T-helper 2 cell (primary cell): ENCODE data around the gene PPIH.
"Not testable (repeated sequence)": the region's sequence is repeated elsewhere in the genome, so short reads cannot be mapped to it uniquely, and the experiment has no call there.

Source experiments
- DNase-seq, 5 experiments: peaks; one replicate each; pipeline versions ENCODE4 v3.0.0 to v3.0.0-alpha.2; 2012 to 2022
- total RNA-seq, 2 donors: gene quantifications; one replicate each; lab custom pipeline; 2026; lab: John Stamatoyannopoulos, UW

The PPIH gene
- 17.5 to 27.7 reads per million in 2 donors for total RNA-seq

DNA sequence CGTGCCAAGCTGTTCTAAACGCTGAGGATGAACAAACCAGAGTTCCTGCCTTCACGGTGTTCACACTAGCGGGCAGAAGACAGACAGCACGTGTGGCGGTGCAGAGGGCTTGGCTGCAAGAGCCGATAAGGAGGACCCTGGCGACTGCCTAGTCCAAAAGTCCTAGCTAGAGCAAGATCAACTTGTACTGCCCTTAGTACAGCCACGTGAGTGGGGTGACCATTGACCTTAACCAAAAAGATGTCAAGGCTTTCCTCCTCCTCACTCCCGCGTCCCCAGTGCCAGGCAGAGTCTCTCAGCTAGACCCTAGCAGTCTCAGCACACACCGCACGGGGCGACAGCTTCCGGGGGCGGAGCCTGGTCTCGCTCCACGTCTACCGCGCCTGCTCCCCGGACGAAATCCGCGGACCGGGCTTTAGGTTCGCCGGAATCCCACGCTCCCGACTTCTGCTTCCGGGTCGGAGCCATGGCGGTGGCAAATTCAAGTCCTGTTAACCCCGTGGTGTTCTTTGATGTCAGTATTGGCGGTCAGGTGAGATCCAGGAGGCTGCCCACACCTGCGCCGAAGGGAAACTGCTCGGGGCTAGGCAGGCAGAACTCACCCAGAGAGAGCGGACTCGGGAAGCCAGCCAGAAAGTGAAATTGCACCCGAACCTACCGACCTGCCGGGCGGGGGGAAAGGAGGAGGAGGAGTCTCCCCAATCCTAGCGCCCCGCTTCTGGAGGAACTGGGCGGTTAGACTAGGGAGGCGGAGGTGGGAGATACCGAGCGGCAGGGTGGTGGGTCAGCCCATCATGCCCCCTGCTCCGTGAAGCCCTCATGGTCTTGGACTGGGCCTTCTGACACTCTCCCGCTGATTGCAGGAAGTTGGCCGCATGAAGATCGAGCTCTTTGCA lies at the start of gene PPIH:
Gene PPIH, plus strand, starts transcription at position 443 of the 896 bp plus-strand sequence. Its CDS starts 24 bp downstream, at position 467.
- peak; percentile 83 to 96 (median 92) for DNase-seq

DNA sequence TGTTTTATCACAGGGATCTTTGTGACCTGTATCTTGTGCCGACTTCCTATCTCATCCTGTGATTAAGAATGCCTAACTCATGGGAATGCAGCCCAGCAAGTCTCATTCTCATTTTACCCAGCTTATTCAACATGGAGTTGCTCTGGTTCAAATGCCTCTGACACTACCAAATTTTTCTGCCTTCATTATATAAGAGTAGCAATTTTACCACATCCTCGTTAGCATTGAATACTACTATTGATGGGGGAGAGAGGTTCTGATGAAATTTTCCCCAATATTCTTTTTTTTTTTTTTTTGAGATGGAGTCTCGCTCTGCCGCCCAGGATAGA lies 44.5 kb upstream of the PPIH start:
- no peak for DNase-seq

DNA sequence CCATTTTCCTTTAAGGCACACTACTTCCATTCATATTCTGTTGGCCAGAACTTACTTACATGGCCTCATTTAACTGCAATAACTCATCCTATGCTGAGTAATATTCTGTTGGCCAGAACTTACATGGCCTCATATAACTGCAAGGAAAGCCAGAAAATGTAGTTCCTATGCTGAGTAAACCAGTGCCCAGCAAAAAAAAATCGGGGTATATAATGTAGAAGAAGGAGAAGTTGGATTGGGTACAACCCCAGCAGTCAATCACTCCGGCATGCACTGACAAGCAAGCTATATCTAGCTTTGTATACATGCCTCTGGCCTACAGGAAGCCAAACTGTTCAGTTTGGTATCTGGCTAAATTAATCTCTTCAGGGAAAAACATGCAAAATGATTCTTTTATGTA lies 39.4 kb upstream of the PPIH start:
- DNase-seq: no peak

DNA sequence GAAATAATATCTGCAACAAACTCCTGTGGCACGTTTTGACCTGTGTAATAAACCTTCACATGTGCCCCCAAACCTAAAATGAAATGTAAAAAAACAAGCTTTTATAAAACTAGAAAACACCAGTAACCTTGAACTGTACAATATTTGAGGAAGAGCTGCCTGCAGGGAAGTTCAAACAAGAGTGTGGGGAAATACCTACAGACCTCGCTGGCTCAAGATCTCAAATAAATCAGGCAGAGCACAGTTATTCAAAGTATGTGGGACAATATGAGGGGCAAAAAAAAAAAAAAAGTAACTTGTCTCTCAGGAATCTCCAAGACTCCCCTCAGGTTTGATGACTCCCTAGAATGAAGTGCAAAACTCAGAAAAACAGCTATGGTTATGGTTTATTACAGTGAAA lies 37.9 kb upstream of the PPIH start:
- no peak for DNase-seq

DNA sequence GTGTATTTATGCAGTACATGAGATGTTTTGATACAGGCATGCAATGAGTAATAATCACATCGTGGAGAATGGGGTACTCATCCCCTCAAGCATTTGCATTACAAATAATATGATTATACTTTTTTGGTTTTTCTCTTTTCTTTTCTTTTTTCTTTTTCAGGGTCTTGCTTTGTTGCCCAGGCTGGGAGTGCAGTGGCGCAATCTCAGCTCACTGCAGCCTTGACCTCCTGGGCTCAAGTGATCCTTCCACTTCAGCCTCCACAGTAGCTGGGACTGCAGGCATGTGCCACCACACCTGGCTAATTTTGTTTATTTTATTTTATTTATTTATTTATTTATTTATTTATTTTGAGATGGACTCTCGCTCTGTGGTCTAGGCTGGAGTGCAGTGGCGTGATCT lies 37.0 kb upstream of the PPIH start:
- DNase-seq: not testable (repeated sequence)

DNA sequence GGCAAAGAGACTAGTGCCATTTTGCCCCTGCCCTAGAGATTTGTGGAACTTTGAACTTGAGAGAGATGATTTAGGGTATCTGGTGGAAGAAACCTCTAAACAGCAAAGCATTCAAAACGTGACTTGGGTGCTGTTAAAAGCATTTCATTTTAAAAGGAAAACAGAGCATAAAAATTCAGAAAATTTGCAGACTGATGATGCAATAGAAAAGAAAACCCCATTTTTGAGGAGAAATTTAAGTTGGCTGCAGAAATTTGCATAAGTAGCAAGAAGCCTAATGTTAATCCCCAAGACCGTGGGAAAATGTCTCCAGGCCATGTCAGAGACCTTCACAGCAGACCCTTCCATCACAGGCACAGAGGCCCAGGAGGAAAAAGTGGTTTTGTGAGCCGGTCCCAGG lies 31.0 kb upstream of the PPIH start:
- DNase-seq: not testable (repeated sequence)

DNA sequence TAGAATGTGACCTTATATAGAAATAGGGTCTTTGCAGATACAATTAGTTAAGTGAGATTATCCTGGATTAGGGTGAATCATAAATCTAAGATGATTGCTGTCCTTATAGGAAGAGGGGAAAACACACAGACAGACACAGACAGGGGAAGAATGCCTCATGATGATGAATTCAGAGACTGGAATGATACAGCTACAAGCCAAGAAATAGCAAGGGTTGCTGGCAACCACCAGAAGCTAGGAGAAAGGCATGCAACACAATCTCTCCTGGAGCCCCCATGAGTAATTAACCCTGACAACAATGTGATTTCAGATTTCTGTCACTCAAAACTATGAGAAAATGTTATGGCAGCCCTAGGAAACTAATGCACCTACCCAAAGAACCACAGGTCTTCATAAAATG lies 19.1 kb upstream of the PPIH start:
- no peak for DNase-seq

DNA sequence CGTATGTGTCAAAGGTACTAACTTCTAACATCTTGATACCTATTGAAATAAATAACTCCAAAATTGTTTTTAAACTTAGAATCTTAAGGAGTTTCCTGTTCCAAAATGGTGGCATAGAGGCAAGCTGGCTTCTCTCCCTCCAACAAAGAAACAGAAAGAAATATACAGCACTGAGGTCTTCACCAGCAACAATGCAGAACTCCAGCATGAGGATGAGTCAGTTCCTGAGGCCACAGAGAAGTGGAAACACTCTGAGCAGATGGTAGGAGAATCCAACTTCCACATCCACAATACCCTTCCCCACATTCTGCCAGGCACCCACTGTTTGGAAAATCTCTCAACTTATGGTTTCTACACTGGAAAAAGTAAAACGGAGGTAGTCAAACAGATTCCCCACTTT lies 12.2 kb upstream of the PPIH start:
- no peak for DNase-seq

DNA sequence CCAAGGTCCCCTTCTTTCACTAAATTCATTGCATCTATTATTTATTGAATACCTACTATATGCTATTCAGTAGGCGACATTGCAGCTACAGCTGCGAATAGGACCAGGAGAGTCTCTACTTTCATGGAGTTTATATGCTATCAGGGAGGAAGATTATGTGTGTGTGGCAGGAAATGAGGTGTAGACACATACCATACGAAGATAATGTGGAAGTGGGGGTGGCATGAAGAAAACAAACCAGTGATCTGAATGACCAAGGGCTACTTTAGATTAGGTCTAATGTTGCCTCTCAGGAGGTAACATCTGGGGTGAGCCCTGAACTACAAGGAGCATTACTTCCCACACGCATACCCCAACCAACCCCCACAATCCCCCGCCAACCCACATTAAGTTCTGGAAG lies 1.0 kb upstream of the PPIH start:
- peak in 1 of 5 experiments; percentile 32 for DNase-seq

DNA sequence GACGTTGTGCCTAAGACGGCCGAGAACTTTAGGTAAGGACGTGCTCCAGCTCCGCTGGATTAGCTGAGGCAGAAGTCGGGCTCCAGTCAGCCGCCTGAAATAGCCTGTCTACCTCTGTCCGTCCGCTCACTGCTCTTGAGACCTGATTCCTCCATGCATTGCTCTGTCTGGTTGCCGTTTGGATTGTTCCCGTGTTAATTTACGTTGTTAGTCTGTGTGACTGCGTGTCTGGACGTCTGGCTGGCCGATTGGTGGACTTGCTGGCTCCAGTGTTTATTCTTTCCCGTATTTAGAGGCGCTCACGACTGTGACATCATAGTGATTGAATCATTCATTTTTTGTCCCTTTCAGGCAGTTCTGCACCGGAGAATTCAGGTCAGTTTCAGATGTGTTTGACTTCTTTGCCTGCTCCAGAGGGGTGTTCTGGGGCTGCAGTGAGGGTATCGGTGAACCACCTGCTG lies 684 bp downstream of the PPIH start:
- no peak for DNase-seq

DNA sequence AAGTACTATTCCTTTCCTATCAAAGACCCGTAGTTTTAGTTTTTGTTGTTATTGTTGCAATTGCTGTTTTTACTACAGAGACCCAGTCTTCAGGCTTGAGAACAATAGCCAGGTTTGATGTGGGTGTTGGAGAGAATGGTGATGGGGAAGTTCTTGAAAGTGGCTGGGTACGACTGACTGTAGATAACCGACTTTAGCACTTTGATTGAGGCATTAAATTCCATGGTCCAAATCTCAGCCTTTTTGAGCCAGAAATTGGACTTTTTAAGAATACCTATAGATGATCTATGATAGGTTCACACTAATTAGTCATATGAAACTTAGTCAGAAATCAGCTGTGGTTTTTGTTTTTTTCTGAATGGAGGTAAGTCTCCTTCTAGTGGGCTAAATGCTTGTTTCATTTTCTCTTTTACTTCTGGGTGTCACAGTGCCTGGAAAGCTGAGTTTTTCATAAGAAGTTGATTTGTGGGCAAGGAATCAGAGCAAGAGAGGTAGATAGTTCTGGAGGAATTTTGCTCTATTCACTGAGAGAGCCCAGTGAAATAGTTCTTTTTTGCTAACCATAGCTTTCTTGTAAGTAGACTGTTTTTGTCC lies 2.8 kb downstream of the PPIH start:
- DNase-seq: peak in 1 of 5 experiments; percentile 79

DNA sequence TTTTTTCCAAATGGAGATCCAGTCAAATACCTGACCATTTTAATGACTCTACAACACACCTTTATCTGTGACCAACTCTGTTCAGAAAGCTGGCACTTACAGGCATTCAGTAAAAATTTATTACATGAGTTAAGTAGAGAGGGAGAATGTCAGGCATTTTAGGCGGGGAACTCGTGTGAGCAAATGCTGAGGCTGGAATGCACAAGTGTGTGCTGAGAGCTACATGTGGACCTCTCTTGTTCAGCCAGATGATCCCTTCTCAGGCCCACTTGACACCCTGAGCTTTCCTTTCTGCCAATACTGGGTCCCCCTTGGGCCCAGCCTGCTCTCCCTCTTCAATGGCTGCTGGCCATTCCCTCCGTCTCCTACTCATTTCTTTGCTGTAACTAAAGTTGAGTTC lies 11.7 kb downstream of the PPIH start:
- DNase-seq: no peak

DNA sequence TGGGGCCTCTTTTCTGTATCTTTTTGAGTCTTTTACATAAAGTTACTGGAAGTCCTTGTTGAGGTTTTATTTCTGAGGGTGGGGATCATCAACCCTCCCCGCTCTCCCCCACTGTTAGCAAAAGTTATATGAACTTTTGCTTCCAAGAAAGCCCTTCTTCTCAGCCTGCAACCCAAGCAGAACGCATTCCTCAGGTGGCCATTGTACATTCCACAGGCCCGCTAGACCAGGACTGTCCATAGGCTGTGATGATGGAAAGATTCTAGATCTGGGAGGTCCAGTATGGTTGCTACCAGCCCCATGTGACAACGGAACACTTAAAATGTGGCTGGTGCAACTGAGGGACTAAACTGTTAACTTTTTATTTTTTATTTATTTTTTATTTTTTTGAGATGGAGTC lies 12.2 kb downstream of the PPIH start:
- no peak for DNase-seq

DNA sequence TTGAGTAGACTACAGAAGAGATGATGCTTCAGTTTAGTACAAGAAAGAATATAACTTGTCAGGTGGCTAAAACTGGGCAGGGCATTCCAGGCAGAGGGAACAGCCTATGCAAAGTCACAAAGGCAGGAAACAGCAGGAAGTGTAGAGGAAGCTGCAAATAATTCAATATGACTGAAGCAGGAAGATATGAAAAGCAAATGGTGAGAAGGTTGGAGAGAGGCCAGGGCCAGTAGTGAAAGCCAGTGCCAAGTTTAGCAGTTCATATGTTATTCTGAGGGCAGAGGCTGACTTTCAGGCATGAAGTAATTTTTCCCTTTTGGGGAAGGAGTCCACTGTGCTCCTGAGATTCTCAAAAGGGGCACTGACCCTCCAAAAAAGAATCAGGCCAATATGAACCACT lies 16.0 kb downstream of the PPIH start:
- DNase-seq: no peak

DNA sequence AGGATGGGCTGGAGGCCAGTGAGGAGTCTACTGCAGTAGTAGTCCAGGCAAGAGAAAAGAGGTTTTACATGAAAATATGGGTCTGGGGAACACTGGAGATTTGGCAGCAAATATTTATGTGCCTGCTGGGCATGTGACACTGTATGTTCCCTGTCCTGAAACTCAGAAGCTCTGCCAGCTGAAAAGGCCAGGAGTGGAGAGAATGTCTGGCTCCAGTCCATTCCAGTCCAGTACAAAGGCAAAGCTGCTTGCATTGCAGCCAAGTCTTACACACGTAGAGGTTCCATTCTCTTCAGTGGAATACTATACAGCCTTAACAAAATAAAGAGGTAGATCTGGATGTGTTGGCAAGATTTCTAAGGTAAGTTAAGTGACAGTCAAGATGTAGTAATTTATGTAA lies 16.5 kb downstream of the PPIH start:
- DNase-seq: no peak

DNA sequence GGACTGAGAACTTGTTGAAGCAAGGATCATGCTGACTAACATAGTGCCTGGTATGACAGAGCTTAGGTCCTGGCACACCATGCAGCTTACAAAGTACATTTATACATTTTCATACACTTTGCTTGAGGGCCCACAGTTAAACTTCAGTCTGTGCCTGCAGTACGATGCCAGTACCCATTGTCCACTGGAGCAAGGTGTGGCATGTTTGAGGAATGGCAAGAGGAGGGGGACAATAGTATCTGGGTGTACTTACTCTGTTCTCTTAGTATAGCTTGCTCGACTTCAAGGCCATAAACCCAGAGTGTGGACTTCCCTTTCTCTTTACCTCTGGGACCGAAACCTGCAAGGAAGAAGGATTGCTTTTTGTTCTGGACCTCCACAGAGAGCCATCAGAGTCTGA lies 17.2 kb downstream of the PPIH start:
- no peak for DNase-seq

DNA sequence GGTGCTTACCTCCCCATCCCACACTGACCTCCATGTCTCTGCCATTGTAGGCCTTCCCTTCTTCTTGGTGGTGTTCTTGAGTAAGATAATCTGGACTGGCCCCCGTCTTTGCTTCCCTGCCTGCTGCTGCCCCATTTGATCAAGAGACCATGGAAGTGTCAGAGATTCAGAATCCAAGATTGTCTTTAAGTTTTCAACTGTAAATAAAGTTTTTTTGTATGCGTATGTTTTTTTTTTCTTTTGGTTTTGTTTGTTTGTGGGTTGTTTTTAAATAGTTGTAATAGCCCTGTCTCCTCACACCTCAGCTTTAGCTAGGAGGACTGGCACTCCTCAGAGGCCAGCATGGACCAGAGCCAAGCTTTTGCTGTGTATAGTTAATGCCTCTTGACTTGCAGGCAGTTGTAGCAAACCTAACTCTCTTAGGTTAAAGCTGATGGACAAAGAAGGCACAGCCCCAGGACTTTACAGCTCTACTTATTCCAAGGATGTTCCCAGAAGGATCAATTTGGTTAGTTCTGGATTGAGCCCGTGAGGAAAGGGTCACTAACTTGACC lies 18.4 kb downstream of the PPIH start:
- no peak for DNase-seq

DNA sequence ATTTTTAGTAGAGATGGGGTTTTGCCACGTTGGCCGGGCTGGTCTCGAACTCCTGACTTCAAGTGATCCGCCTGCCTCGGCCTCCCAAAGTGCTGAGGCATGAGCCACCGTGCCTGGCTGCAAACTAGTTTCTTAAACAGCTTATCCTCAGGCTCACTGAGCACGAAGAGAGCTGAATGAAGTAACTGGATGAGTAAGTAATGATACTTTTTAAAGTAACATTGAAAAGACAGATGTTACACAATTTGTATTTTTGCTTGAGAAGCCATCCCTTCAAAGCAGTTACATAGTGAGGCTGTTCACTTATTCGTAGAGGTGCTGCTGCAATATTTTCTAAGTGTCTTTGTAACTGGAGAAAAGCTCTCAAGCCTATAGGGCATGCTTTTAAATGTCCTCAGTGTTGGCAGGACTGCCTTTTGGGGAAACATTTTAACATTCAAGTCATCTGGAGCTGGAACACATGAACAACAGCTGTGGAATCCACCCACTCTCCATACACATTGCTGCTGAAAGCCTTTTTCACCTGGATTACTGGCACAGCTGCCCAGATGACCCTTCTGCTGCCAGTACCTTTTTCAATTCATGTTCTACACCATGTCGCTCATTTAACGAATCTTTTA lies 21.3 kb downstream of the PPIH start:
- no peak for DNase-seq

DNA sequence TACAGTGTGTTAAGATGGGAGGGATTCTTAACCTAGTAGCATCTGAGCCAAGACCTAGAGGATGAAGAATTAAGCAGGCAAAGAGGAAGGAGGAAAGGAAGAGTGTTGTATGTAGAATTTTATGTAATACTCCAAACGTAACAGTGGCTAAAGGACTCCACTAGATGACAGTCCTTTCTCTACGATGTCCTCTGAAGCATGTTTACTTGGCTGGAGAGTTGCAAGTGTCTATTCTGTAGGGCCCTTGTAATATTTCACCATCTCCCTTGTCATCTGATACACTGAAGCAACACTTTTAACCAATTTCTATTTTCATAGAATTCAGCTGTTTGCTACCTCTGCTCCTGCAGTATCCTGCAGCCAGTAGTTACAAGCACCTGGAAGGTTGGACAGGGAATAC lies 21.8 kb downstream of the PPIH start:
- no peak for DNase-seq

DNA sequence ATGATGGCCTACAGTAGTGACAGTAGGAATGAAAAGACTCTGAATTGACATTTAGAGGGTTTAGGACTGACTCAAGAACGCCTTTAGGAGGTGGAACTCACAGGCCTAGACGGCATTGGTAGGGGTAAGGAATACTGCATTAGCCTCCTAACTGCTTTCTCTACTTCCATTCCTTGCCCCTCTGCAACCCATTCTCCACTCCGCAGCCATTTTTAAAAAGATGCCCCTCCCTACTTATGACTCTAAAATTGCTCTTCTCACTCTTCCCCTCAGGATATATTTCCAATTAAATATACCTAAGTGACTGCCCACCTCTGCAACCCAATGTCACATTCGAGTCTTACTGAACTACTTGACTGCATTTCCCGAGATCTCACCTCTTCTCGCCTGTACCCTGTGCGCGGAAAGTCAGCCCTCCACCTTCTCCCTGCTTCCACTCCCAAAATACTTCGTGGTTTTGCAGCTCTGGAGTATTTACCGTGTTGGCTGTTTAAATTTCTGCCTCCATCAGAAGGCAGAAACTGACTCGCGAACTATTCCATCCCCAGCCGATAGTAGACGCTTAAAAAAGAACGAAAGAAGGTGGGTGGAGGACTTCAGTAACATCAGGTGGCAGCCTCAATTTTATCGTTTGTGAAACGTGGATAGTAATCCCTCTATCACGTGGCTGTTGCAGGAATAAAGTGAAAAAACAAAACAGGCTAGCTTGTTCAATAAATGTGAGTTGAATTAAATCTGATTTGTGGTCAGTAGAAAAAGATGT lies 22.9 kb downstream of the PPIH start:
- peak in 1 of 5 experiments; percentile 54 for DNase-seq

DNA sequence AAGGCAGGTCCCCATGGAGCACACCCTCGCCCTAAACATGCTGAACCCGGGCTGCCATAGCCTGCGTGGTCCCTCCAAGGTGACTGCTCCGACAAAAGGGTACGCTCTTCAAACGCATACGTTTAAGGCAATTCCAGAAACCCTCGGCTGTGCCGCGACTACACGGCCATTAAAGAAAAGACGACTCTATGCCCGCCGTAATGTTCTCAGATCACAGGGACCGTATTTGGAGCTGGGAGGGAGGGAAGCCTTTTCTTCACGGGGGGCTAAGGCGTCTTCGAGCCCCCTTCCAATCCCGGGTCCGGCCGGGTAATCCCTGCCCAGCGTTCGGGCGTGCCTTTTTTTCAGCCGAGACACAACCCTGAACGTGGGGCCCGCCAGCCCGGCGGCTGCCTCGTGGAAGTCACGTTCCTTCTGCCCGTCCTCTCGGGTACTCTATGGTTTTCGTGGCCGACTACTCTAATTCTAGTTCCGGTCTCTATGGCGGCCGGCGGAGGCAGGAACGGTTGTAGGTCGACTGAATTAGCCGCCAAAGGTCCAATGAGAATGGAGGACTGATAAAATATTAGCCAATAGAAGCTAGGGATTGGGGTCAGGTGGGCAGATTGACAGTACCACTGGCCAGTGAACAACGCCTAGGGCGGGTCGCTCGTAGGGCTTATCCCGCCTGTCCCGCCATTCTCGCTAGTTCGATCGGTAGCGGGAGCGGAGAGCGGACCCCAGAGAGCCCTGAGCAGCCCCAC lies 23.7 kb downstream of the PPIH start, which contains the start of gene YBX1:
Gene YBX1, plus strand, starts transcription at position 678 of the 743 bp plus-strand sequence. CDS start 148 bp downstream, outside the sequence.
- DNase-seq: peak; percentile 80 to 98 (median 92)

DNA sequence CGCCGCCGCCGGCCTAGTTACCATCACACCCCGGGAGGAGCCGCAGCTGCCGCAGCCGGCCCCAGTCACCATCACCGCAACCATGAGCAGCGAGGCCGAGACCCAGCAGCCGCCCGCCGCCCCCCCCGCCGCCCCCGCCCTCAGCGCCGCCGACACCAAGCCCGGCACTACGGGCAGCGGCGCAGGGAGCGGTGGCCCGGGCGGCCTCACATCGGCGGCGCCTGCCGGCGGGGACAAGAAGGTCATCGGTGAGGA lies 24.2 kb downstream of the PPIH start:
- not testable (repeated sequence) for DNase-seq
